Stimulated activated CD8-positive, alpha-beta memory T cell treated with anti-CD3 and anti-CD28 coated beads, Interleukin-4, amount 100 ng/mL, for 48 hours (primary cell): ENCODE data around the gene DENND1A.
"Not testable (repeated sequence)": the region's sequence is repeated elsewhere in the genome, so short reads cannot be mapped to it uniquely, and the experiment has no call there.

Experiments
- DNase-seq: peaks from one replicate; pipeline ENCODE4 v3.0.0-alpha.2; 2020

DENND1A gene

GRCh38 chr9:123914517-123915196 is 15.3 kb downstream of the DENND1A start:
- no peak for DNase-seq

GRCh38 chr9:123912167-123912897 is 17.6 kb downstream of the DENND1A start:
- DNase-seq: no peak

GRCh38 chr9:123911024-123911423 is 18.9 kb downstream of the DENND1A start:
- DNase-seq: no peak

DNA sequence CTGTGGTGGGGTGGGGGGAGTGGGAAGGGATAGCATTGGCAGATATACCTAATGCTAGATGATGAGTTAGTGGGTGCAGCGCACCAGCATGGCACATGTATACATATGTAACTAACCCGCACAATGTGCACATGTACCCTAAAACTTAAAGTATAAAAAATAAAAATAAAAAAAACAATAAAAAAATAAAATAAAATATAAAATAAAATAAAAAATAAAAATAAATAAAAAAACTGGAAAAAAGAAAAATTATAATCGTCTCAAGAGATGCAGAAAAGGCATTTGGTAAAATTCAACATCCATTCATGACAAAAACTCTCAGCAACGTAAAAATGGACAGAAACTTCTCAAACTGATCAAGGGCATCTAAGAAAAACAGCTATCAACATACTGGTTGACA is 20.7 kb downstream of the DENND1A start:
- DNase-seq: not testable (repeated sequence)

DNA sequence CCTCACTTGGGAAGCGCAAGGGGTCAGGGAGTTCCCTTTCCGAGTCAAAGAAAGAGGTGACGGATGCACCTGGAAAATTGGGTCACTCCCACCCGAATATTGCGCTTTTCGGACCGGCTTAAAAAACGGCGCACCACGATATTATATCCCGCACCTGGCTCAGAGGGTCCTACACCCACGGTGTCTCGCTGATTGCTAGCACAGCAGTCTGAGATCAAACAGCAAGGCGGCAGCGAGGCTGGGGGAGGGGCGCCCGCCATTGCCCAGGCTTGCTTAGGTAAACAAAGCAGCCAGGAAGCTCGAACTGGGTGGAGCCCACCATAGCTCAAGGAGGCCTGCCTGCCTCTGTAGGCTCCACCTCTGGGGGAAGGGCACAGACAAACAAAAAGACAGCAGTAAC is 26.4 kb downstream of the DENND1A start:
- DNase-seq: not testable (repeated sequence)

DNA sequence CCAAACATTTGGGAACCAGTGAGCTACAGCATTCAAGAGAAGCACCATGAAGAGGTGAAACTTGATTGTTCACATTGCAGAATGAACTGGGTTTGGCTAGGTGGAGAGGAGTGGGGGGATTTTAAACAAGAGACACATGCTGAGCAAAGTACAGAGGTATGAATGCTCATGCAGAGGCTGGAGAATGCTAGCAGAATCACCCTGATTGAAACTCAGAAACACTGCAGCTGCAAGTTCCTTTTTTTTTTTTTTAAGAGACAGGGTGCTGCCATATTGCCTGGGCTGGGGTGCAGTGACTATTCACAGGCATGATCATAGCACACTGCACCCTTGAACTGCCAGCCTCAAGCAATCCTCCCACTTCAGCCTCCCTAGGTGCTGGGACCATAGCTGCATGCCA is 35.1 kb downstream of the DENND1A start:
- DNase-seq: no peak

GRCh38 chr9:123893831-123894460 is 36.0 kb downstream of the DENND1A start:
- DNase-seq: no peak

GRCh38 chr9:123893115-123893514 is 36.8 kb downstream of the DENND1A start:
- DNase-seq: no peak

DNA sequence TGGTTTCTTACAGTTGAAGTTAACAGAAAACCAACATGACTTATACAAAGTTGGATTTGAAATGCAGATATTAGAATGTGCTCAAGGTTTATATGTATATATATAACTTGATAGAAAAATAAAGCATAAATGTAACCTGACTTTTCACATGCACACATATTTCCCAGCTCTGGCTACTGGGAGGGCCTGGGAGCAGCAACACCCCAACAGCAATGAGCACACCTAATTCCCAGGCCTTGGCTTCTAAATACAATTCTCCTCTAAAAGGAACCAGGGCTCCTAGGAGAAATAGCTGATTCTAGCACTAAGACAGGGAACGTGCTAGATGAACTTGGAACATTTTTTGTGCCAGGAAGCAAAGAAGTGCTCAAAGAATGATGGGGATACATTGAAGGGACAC is 42.1 kb downstream of the DENND1A start:
- DNase-seq: no peak

GRCh38 chr9:123885834-123886233 is 44.1 kb downstream of the DENND1A start:
- not testable (repeated sequence) for DNase-seq

GRCh38 chr9:123883634-123884033 is 46.3 kb downstream of the DENND1A start:
- DNase-seq: no peak

- DNase-seq: no peak
Measured at GRCh38 chr9:123881604-123882003, 48.3 kb downstream of the DENND1A start.

DNA sequence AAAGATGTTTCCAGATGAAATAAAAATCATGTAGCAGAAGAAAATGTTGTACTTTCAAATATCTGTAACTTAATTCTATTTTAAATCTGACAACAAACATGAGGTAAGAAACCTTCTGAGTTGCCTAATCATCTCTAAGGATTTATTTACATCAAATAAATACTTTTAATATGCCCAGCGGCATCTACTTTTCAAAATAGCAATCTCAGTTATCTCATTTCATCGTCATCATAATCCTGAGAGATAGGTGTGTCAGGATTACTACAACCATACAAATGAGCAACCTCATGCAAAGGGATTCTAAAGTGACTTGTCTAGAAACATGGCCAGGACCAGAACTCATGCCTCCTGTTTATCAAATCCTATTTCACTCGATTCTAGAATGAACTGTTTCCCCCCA is 49.5 kb downstream of the DENND1A start:
- DNase-seq: no peak

DNA sequence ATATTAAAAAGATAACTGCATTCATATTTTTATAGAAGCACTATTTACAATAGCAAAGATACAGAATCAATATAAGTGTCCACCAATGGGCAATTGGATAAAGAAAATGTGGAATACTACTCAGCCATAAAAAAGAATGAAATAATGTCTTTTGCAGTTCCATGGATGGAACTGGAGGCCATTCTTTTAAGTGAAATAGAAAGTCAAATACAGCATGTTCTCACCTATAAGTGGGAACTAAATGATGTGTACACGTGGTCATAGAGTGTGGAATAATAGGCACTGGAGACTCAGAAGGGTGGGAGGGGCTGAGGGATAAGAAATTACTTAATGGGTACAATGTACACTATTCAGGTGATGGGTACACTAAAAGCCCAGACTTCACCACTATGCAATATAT is 53.2 kb downstream of the DENND1A start:
- DNase-seq: no peak

GRCh38 chr9:123872710-123873109 is 57.2 kb downstream of the DENND1A start:
- no peak for DNase-seq

- DNase-seq: no peak
Measured at GRCh38 chr9:123871781-123872180, 58.1 kb downstream of the DENND1A start.

DNA sequence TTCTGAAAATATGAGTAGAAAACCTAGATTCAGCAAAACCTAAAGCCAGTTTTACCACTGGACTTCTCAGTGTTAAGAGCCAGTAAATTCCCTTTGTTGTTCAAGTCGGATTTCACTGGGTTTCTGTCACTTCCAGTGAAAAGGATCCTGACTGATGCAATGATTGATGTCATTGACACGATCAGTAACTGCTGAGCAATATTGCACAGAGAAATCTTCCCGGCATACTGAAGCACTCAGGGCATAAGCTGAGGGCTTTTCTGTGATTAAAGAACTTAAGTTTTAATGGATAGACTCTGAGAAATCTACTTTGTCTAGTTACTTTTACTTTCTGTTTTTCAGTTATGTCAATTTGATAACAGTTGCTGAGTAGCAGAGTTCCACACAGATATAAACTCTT is 61.9 kb downstream of the DENND1A start:
- DNase-seq: no peak

DNA sequence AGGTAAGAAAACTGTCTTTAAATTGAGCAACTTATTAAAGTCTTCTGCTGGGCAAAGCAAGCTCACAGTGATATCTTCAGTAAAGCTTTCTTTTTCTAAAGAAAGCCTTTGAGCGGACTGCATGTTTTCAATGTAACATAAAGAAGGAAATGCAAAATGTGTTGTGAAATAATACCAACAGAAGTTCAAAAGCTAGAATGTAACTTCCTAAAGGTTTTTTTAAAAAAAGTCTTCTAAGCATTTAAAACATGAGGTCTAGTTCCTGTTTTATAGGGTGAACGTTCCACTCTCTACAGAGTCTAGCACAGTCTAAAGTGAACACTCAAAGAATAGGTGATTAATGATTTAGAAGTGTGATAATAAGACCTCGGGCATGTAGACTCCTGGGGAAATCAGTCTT is 62.9 kb downstream of the DENND1A start:
- no peak for DNase-seq

GRCh38 chr9:123866497-123866896 is 63.4 kb downstream of the DENND1A start:
- no peak for DNase-seq

DNA sequence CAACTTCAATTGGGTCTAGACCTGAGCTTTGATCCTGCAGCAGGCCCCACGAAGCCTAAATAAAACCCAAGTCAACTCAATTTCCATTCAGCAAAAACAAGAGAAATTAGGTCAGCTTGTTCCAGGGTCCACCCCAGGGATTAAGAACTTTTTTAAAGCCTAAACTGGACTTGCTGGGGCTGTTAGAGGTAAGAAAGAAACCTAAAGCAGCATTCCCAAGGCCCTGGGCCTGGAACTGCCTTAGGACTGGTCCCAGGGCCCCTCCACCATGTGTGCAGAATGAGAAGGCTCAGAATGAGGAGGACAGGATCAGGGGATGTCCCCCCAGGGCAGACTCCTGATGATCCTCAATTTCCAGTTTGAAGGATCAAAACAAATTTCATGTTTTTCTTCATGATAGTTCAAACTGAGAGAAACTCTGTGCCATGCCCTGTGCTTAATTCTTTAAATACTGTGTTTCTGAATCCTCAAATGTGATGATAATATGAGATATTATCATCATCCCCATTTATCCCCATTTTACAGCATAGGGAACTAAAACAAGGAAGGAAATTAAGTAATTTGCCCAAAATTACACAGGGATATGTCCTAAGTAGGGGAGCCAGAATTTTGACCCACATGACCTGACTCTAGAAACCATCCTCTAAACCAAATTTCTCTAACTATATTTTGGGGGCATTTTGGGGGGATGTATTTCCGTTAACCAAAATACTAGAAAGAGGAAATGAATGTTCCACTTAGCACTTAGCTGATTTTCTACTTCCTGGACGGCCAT is 64.5 kb downstream of the DENND1A start:
- DNase-seq: no peak

GRCh38 chr9:123864251-123864650 is 65.7 kb downstream of the DENND1A start:
- no peak for DNase-seq

DNA sequence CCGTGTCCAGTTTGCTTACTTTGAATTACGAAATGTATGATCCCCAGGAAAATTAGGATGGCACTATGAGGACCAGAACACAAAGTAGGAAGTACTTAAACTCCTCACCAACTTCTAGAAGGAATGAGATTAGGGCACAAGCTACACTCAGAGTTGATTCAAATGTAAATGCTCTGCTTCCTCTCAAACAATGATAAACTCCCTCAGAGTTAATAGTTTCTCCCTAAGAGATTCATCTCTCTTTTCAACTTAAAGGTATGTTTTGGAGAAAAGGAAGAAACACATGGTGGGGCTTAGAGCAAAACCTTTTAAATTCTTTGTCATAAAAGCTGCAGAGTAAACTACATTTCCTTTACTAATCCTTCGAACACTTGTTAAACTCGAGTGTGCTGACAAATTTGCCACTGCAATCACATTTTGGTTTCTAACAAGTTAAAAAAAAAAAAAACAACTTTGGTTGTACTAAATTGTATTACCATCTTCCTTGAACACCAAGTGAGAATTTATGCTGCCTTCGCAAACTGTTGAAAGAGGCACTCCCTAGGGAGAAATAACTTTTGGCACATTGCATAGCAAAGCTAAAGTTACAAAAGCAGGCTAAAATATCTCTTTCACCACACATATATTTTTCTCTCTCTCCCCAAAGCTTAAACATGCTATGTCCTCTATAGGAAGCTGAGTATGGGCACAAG is 66.6 kb downstream of the DENND1A start:
- DNase-seq: no peak

GRCh38 chr9:123861756-123862120 is 68.2 kb downstream of the DENND1A start:
- DNase-seq: no peak
